ENCODE data around the gene MARF1.

GRCh38 chr16:15617901-15618300 is 25.1 kb downstream of the MARF1 start:
- no peak for TF ChIP-seq EZH2 (IDR thresholded peaks at IDR 0.05)
- TF ChIP-seq CTCF (IDR thresholded peaks at IDR 0.05 in 2 of 3, conservative IDR thresholded peaks at IDR 0.05 in 1 of 3; ENCODE audit: borderline replicate concordance in 1 of 3, insufficient read depth in 1 of 3, low read depth in 2 of 3, low read length in 2 of 3): no peak
- TF ChIP-seq, protein P1, sequence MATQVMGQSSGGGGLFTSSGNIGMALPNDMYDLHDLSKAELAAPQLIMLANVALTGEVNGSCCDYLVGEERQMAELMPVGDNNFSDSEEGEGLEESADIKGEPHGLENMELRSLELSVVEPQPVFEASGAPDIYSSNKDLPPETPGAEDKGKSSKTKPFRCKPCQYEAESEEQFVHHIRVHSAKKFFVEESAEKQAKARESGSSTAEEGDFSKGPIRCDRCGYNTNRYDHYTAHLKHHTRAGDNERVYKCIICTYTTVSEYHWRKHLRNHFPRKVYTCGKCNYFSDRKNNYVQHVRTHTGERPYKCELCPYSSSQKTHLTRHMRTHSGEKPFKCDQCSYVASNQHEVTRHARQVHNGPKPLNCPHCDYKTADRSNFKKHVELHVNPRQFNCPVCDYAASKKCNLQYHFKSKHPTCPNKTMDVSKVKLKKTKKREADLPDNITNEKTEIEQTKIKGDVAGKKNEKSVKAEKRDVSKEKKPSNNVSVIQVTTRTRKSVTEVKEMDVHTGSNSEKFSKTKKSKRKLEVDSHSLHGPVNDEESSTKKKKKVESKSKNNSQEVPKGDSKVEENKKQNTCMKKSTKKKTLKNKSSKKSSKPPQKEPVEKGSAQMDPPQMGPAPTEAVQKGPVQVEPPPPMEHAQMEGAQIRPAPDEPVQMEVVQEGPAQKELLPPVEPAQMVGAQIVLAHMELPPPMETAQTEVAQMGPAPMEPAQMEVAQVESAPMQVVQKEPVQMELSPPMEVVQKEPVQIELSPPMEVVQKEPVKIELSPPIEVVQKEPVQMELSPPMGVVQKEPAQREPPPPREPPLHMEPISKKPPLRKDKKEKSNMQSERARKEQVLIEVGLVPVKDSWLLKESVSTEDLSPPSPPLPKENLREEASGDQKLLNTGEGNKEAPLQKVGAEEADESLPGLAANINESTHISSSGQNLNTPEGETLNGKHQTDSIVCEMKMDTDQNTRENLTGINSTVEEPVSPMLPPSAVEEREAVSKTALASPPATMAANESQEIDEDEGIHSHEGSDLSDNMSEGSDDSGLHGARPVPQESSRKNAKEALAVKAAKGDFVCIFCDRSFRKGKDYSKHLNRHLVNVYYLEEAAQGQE (IDR thresholded peaks at IDR 0.05; ENCODE audit: low read depth): no peak
- no peak for TF ChIP-seq ZNF274 (IDR thresholded peaks at IDR 0.05; ENCODE audit: low read depth, low read length)

Data from HCT116 (cell line).